Caco-2 (cell line): ENCODE results near the gene NUBPL. TPM values are rescaled to one million over a fixed set of nuclear protein-coding genes. Genes with fewer than 3 reads are reported as not detected.

ENCODE experiments used
- BruUV-seq: library from RNA; stranded (reverse); fragments of 400-500 nt; replicated peaks from 2 replicates; lab custom pipeline; 2021; lab: Mats Ljungman, UMichigan
- CTCF ChIA-PET: fragments of 300-600 bp; sonication (Branson Sonifier 250); formaldehyde crosslinking; loops from one replicate; lab custom pipeline; 2022; ENCODE audit warnings: antibody characterized with exemption; lab: Charles Lee
- POLR2A ChIA-PET: fragments of 300-600 bp; sonication (Branson Sonifier 250); formaldehyde crosslinking; loops from one replicate; lab custom pipeline; 2022; ENCODE audit warnings: antibody characterized with exemption; lab: Charles Lee
- DNase-seq, 2 experiments: peaks; one replicate each; pipeline versions ENCODE4 v3.0.0 to v3.0.0-alpha.2; 2020 to 2022
- H3K27me3 ChIP-seq: replicated peaks from 2 replicates; pipeline ENCODE4 v1.6.0; 2011; ENCODE audit warnings: low read length; ENCODE audit not compliant: control insufficient read depth, insufficient read depth
- H3K36me3 ChIP-seq: 2 replicates; pipeline ENCODE4 v1.5.1; 2011; ENCODE audit warnings: low read length; ENCODE audit not compliant: control insufficient read depth, insufficient read depth
- H3K4me1 ChIP-seq: fragments of 250-450 bp; sonication (Bioruptor Pico); 2 replicates; pipeline ENCODE4 v1.5.1; 2020; ENCODE audit warnings: mild to moderate bottlenecking
- H3K4me3 ChIP-seq: 2 replicates; pipeline ENCODE4 v1.5.1; 2011; ENCODE audit warnings: low read depth, mild to moderate bottlenecking, control low read depth, low read length
- H3K9me3 ChIP-seq: fragments of 250-450 bp; sonication (Bioruptor Pico); 2 replicates; pipeline ENCODE4 v1.5.1; 2020; ENCODE audit warnings: mild to moderate bottlenecking, moderate library complexity
- H3K27ac Mint-ChIP-seq: one replicate; pipeline ENCODE4 v1.8.0; 2022; ENCODE audit warnings: mixed read lengths; ENCODE audit not compliant: unreplicated experiment
- H3K27me3 Mint-ChIP-seq: one replicate; pipeline ENCODE4 v1.8.0; 2022; ENCODE audit warnings: mixed read lengths; ENCODE audit not compliant: insufficient read depth, unreplicated experiment
- H3K36me3 Mint-ChIP-seq: one replicate; pipeline ENCODE4 v1.8.0; 2022; ENCODE audit warnings: mild to moderate bottlenecking, mixed read lengths; ENCODE audit not compliant: insufficient read depth, unreplicated experiment
- H3K4me1 Mint-ChIP-seq: one replicate; pipeline ENCODE4 v1.8.0; 2022; ENCODE audit warnings: low read depth, mixed read lengths; ENCODE audit not compliant: unreplicated experiment
- H3K4me3 Mint-ChIP-seq: one replicate; pipeline ENCODE4 v1.8.0; 2022; ENCODE audit warnings: mild to moderate bottlenecking, moderate library complexity, mixed read lengths; ENCODE audit not compliant: unreplicated experiment
- H3K9me3 Mint-ChIP-seq: one replicate; pipeline ENCODE4 v1.8.0; 2022; ENCODE audit warnings: mixed read lengths; ENCODE audit not compliant: unreplicated experiment
- CTCF ChIP-seq, 2 experiments: fragments of 200-600 bp in 1 of 2; IDR thresholded peaks; 1 replicate in 1 of 2; 2 replicates in 1 of 2; pipeline versions ENCODE4 v1.5.1 to v1.8.0; 2011 to 2022; ENCODE audit warnings: antibody characterized with exemption in 1 of 2, control low read depth in 1 of 2, inconsistent platforms in 1 of 2, low read depth in 1 of 2, low read length in 1 of 2, mild to moderate bottlenecking in 1 of 2, moderate library complexity in 1 of 2; ENCODE audit not compliant: insufficient read depth in 1 of 2, severe bottlenecking in 1 of 2, unreplicated experiment in 1 of 2
- intact Hi-C: fragments of 100-400 bp; cut with micrococcal nuclease; formaldehyde crosslinking; loops from one replicate; pipeline ENCODE4 v1.10.0; 2022; ENCODE audit not compliant: unreplicated experiment
- total RNA-seq: library from RNA; stranded (reverse); gene quantifications from 2 replicates; pipeline ENCODE4 v1.2.3, GENCODE V29; 2022

The NUBPL gene
- total RNA-seq, 1 experiment from 2014 or later = 13.9 TPM

GRCh38 chr14:31828946-31829868 is 268.0 kb downstream of the NUBPL start:
- peak overlapping the region; percentile 16 for H3K27ac Mint-ChIP-seq
- CTCF ChIA-PET = no interaction called here
- no peaks in the 10 kb centered on the region for H3K9me3 Mint-ChIP-seq
- no peak overlapping the region for H3K4me3 Mint-ChIP-seq
- POLR2A ChIA-PET = no interaction called here
- DNase-seq = peak in 1 of 2 experiments; percentile 18
- Histone ChIP-seq H3K9me3 (no peaks in the 10 kb centered on the region), H3K27me3 (no peaks in the 10 kb centered on the region), H3K4me3 (no peak overlapping the region), H3K4me1 (no peaks in the 10 kb centered on the region; the same call in 1 of the 2 replicates), H3K36me3 (no peaks in the 10 kb centered on the region)
- peaks cover 13% of the 10 kb centered on the region for H3K4me1 Mint-ChIP-seq
- no TSS peak for BruUV-seq
- no peaks in the 10 kb centered on the region for H3K27me3 Mint-ChIP-seq
- no peak for TF ChIP-seq CTCF (IDR thresholded peaks at IDR 0.05; ENCODE audit: insufficient read depth in 1 of 2, low read depth in 1 of 2, low read length in 1 of 2, severe bottlenecking in 1 of 2, unreplicated experiment in 1 of 2)
- intact Hi-C loops = no loop called here
- no peaks in the 10 kb centered on the region for H3K36me3 Mint-ChIP-seq

- H3K27me3 Mint-ChIP-seq = no peaks in the 10 kb centered on the region
- DNase-seq = no peak
- Histone ChIP-seq H3K9me3 (no peaks in the 10 kb centered on the region; the same call in 1 of the 2 replicates), H3K27me3 (no peaks in the 10 kb centered on the region), H3K4me3 (no peak overlapping the region), H3K36me3 (no peaks in the 10 kb centered on the region), H3K4me1 (no peaks in the 10 kb centered on the region)
- BruUV-seq = no TSS peak
- H3K36me3 Mint-ChIP-seq = no peaks in the 10 kb centered on the region
- no peak overlapping the region for H3K4me3 Mint-ChIP-seq
- peaks cover 3% of the 10 kb centered on the region for H3K4me1 Mint-ChIP-seq
- TF ChIP-seq CTCF (IDR thresholded peaks at IDR 0.05; ENCODE audit: insufficient read depth in 1 of 2, low read depth in 1 of 2, low read length in 1 of 2, severe bottlenecking in 1 of 2, unreplicated experiment in 1 of 2) = no peak
- intact Hi-C loops = no loop called here
- POLR2A ChIA-PET = no interaction called here
- no peak overlapping the region for H3K27ac Mint-ChIP-seq
- CTCF ChIA-PET = no interaction called here
- H3K9me3 Mint-ChIP-seq = no peaks in the 10 kb centered on the region
Measured at GRCh38 chr14:31834616-31835015, 273.4 kb downstream of the NUBPL start.

- BruUV-seq = no TSS peak
- CTCF ChIA-PET = no interaction called here
- Histone ChIP-seq H3K27me3 (no peaks in the 10 kb centered on the region), H3K9me3 (no peaks in the 10 kb centered on the region; the same call in 1 of the 2 replicates), H3K4me1 (no peaks in the 10 kb centered on the region), H3K36me3 (no peaks in the 10 kb centered on the region), H3K4me3 (no peak overlapping the region)
- intact Hi-C loops = no loop called here
- no peaks in the 10 kb centered on the region for H3K9me3 Mint-ChIP-seq
- H3K4me1 Mint-ChIP-seq = no peaks in the 10 kb centered on the region
- no peak overlapping the region for H3K27ac Mint-ChIP-seq
- H3K4me3 Mint-ChIP-seq = no peak overlapping the region
- no peak for TF ChIP-seq CTCF (IDR thresholded peaks at IDR 0.05; ENCODE audit: insufficient read depth in 1 of 2, low read depth in 1 of 2, low read length in 1 of 2, severe bottlenecking in 1 of 2, unreplicated experiment in 1 of 2)
- no peaks in the 10 kb centered on the region for H3K27me3 Mint-ChIP-seq
- no peaks in the 10 kb centered on the region for H3K36me3 Mint-ChIP-seq
- no peak for DNase-seq
- POLR2A ChIA-PET = no interaction called here
Measured at GRCh38 chr14:31835049-31835448, 273.8 kb downstream of the NUBPL start.
